GM23338 (cell line): ENCODE results near the gene BRD7. TPM values are rescaled to one million over a fixed set of nuclear protein-coding genes. Genes with fewer than 3 reads are reported as not detected.

Experiments
- ATAC-seq: fragments of 200-7000 bp; cut with Tn5 transposase; 3 replicates; pipeline ENCODE4 v1.9.1; 2020
- DNase-seq: peaks from one replicate; pipeline ENCODE4 v3.0.0-alpha.2; 2015; ENCODE audit warnings: low spot score
- H2AFZ ChIP-seq: fragments of 200-600 bp; sonication (generic); 2 replicates; pipeline ENCODE4 v1.8.0; 2016; ENCODE audit warnings: antibody characterized with exemption, mild to moderate bottlenecking, moderate library complexity
- H3F3A ChIP-seq: fragments of 200-600 bp; sonication (generic); replicated peaks from 2 replicates; pipeline ENCODE4 v1.8.0; 2017; ENCODE audit warnings: antibody characterized with exemption, mixed run types, low read depth
- H3K27ac ChIP-seq: fragments of 200-600 bp; sonication (generic); 2 replicates; pipeline ENCODE4 v1.6.1; 2016; ENCODE audit warnings: low read depth
- H3K27me3 ChIP-seq: fragments of 200-600 bp; sonication (generic); 2 replicates; pipeline ENCODE4 v1.8.0; 2016; ENCODE audit warnings: mild to moderate bottlenecking, mixed run types, moderate library complexity; ENCODE audit not compliant: insufficient read depth
- H3K36me3 ChIP-seq: fragments of 200-600 bp; sonication (generic); 2 replicates; pipeline ENCODE4 v1.8.0; 2016; ENCODE audit warnings: mild to moderate bottlenecking; ENCODE audit not compliant: insufficient read depth
- H3K4me1 ChIP-seq: fragments of 200-600 bp; sonication (generic); 2 replicates; pipeline ENCODE4 v1.8.0; 2016; ENCODE audit warnings: mild to moderate bottlenecking, moderate library complexity; ENCODE audit not compliant: insufficient read depth
- H3K4me2 ChIP-seq: fragments of 200-600 bp; sonication (generic); 2 replicates; pipeline ENCODE4 v1.7.1; 2017; ENCODE audit warnings: mixed run types
- H3K4me3 ChIP-seq: fragments of 200-600 bp; sonication (generic); 2 replicates; pipeline ENCODE4 v1.6.1; 2016; ENCODE audit warnings: mixed run types
- H3K79me2 ChIP-seq: fragments of 200-600 bp; sonication (generic); replicated peaks from 2 replicates; pipeline ENCODE4 v1.8.0; 2017; ENCODE audit warnings: mild to moderate bottlenecking; ENCODE audit not compliant: insufficient read depth
- H3K9me2 ChIP-seq: fragments of 200-600 bp; sonication (generic); 2 replicates; pipeline ENCODE4 v1.8.0; 2017; ENCODE audit not compliant: insufficient read depth
- H4K20me1 ChIP-seq: fragments of 200-600 bp; sonication (generic); replicated peaks from 2 replicates; pipeline ENCODE4 v1.8.0; 2017; ENCODE audit warnings: mild to moderate bottlenecking; ENCODE audit not compliant: insufficient read depth
- H3K27ac Mint-ChIP-seq: 2 replicates; pipeline ENCODE4 v1.8.0; 2020; ENCODE audit warnings: inconsistent platforms, mild to moderate bottlenecking, moderate library complexity, mixed read lengths
- H3K27me3 Mint-ChIP-seq: 3 replicates; pipeline ENCODE4 v1.8.0; 2022; ENCODE audit warnings: low read depth, mild to moderate bottlenecking, moderate library complexity, mixed read lengths, inconsistent platforms; ENCODE audit not compliant: insufficient read depth, poor library complexity
- H3K36me3 Mint-ChIP-seq: 3 replicates; pipeline ENCODE4 v1.8.0; 2021; ENCODE audit warnings: low read depth, mild to moderate bottlenecking, inconsistent platforms, moderate library complexity, mixed read lengths
- H3K4me1 Mint-ChIP-seq: 3 replicates; pipeline ENCODE4 v1.8.0; 2020; ENCODE audit warnings: mild to moderate bottlenecking, inconsistent platforms, mixed read lengths
- H3K4me3 Mint-ChIP-seq: 3 replicates; pipeline ENCODE4 v1.8.0; 2021; ENCODE audit warnings: moderate library complexity, mild to moderate bottlenecking, inconsistent platforms, mixed read lengths
- H3K9me3 Mint-ChIP-seq: 3 replicates; pipeline ENCODE4 v1.8.0; 2020; ENCODE audit warnings: moderate library complexity, mild to moderate bottlenecking, inconsistent platforms, mixed read lengths
- CREB1 ChIP-seq: fragments of 250-450 bp; sonication (Bioruptor Pico); IDR thresholded peaks from 2 replicates; pipeline ENCODE4 v1.5.0; 2020; ENCODE audit warnings: low read depth, mild to moderate bottlenecking, moderate library complexity
- ETS1 ChIP-seq: IDR thresholded peaks from 2 replicates; pipeline ENCODE4 v1.6.1; 2016; ENCODE audit warnings: antibody characterized with exemption
- EZH2 ChIP-seq: fragments of 200-600 bp; sonication (generic); IDR thresholded peaks from one replicate; pipeline ENCODE4 v1.8.0; 2017; ENCODE audit warnings: antibody characterized with exemption, mild to moderate bottlenecking, low read depth; ENCODE audit not compliant: unreplicated experiment
- EZH2phosphoT487 ChIP-seq: fragments of 200-600 bp; sonication (generic); IDR thresholded peaks from one replicate; pipeline ENCODE4 v1.8.1; 2018; ENCODE audit warnings: antibody characterized with exemption; ENCODE audit not compliant: unreplicated experiment
- JUNB ChIP-seq: IDR thresholded peaks from one replicate; pipeline ENCODE4 v1.6.1; 2016; ENCODE audit warnings: antibody characterized with exemption; ENCODE audit not compliant: unreplicated experiment
- NANOG ChIP-seq: IDR thresholded peaks from 2 replicates; pipeline ENCODE4 v1.6.1; 2016; ENCODE audit warnings: antibody characterized with exemption, borderline replicate concordance
- POLR2AphosphoS5 ChIP-seq: IDR thresholded peaks from 2 replicates; pipeline ENCODE4 v1.6.1; 2016; ENCODE audit warnings: antibody characterized with exemption, low read depth
- REST ChIP-seq: IDR thresholded peaks from one replicate; pipeline ENCODE4 v1.6.1; 2018; ENCODE audit warnings: antibody characterized with exemption; ENCODE audit not compliant: unreplicated experiment
- STAT1 ChIP-seq: IDR thresholded peaks from one replicate; pipeline ENCODE4 v1.6.1; 2016; ENCODE audit warnings: antibody characterized with exemption; ENCODE audit not compliant: unreplicated experiment
- ZNF114 ChIP-seq: fragments of 250-450 bp; sonication (Bioruptor Pico); IDR thresholded peaks from 2 replicates; pipeline ENCODE4 v1.5.0; 2020; ENCODE audit warnings: mild to moderate bottlenecking, moderate library complexity
- ZNF331 ChIP-seq: fragments of 250-450 bp; sonication (Bioruptor Pico); IDR thresholded peaks from 2 replicates; pipeline ENCODE4 v1.5.0; 2020; ENCODE audit warnings: low read depth, mild to moderate bottlenecking, moderate library complexity
- ZNF462 ChIP-seq: fragments of 250-450 bp; sonication (Bioruptor Pico); IDR thresholded peaks from 2 replicates; pipeline ENCODE4 v1.5.0; 2020; ENCODE audit warnings: mild to moderate bottlenecking, moderate library complexity
- polyA plus RNA-seq: library from polyadenylated mRNA; unstranded; fragments of >200 nt; fragmentation: Nextera tagmentation; extraction: Ambion mirVana; gene quantifications from 2 replicates; pipeline ENCODE4 v1.2.1, GENCODE V29; 2016
- total RNA-seq: library from RNA; depleted of rRNA; stranded (reverse); fragments of >200 nt; shearing (Covaris generic); gene quantifications from 2 replicates; pipeline ENCODE4 v1.2.3, GENCODE V29; 2014
- TF ChIP-seq, protein P1 (sequence below), 2 experiments: fragments of 200-600 bp in 1 of 2; sonication (generic) in 1 of 2; conservative IDR thresholded peaks; 2 replicates each; pipeline versions ENCODE4 v1.5.1 to v1.6.1; 2016 to 2017; ENCODE audit warnings: antibody characterized with exemption in 2 of 2, low read depth in 2 of 2, mild to moderate bottlenecking in 2 of 2, moderate library complexity in 1 of 2

The BRD7 gene
- total and polyA plus RNA-seq, 2 experiments from 2014 or later, result 93.0 to 149 TPM

DNA sequence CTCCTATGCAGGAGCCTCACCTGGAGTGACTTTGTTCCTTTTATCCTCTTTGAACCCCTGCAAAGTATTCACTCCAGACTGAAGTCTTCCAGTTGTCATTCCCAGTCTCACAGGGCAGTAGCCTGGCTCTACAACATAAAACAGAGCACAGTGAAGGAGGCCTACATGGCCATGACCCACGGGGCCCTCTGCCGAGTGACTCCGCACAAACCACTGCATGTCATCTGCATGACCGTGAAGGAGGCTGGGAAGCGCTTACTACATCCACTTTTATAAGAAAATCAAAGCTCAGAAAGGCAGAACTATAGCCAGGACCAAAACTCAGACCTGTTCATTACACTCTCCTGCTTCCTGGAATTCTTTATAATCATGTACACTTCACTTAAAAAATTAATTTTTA lies 42.5 kb downstream of the BRD7 start:
- ATAC-seq (no peak), DNase-seq (no peak)
- H3K4me2 ChIP-seq, result no peak overlapping the region
- Mint-ChIP-seq H3K36me3 (peaks cover 56% of the 10 kb centered on the region), H3K27me3 (peaks cover 2% of the 10 kb centered on the region), H3K4me1 (no peaks in the 10 kb centered on the region), H3K9me3 (no peaks in the 10 kb centered on the region), H3K27ac (peak overlapping the region; percentile 43; the same call in 1 of the 2 replicates), H3K4me3 (no peak overlapping the region)
- no peaks in the 10 kb centered on the region for H3F3A ChIP-seq
- peaks cover 8% of the 10 kb centered on the region; the same call in 1 of the 2 replicates for H3K36me3 ChIP-seq
- TF ChIP-seq ZNF462 (CRISPR knock-in tag) (no peak), JUNB (no peak), NANOG (no peak), POLR2AphosphoS5 (no peak), EZH2 (no peak), ZNF114 (no peak), STAT1 (no peak), EZH2phosphoT487 (no peak), CREB1 (CRISPR knock-in tag) (no peak), ZNF331 (CRISPR knock-in tag) (no peak), REST (no peak), ETS1 (no peak)
- TF ChIP-seq, protein P1, sequence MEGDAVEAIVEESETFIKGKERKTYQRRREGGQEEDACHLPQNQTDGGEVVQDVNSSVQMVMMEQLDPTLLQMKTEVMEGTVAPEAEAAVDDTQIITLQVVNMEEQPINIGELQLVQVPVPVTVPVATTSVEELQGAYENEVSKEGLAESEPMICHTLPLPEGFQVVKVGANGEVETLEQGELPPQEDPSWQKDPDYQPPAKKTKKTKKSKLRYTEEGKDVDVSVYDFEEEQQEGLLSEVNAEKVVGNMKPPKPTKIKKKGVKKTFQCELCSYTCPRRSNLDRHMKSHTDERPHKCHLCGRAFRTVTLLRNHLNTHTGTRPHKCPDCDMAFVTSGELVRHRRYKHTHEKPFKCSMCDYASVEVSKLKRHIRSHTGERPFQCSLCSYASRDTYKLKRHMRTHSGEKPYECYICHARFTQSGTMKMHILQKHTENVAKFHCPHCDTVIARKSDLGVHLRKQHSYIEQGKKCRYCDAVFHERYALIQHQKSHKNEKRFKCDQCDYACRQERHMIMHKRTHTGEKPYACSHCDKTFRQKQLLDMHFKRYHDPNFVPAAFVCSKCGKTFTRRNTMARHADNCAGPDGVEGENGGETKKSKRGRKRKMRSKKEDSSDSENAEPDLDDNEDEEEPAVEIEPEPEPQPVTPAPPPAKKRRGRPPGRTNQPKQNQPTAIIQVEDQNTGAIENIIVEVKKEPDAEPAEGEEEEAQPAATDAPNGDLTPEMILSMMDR (conservative IDR thresholded peaks at IDR 0.05; ENCODE audit: low read depth in 2 of 2), result no peak
- peaks cover 1% of the 10 kb centered on the region; the same call in 1 of the 2 replicates for H4K20me1 ChIP-seq
- H2AFZ ChIP-seq, result no peak overlapping the region
- no peaks in the 10 kb centered on the region for H3K79me2 ChIP-seq
- no peaks in the 10 kb centered on the region for H3K9me2 ChIP-seq
- no peak overlapping the region for H3K27ac ChIP-seq
- H3K4me3 ChIP-seq, result no peak overlapping the region
- H3K27me3 ChIP-seq, result no peaks in the 10 kb centered on the region
- H3K4me1 ChIP-seq, result no peaks in the 10 kb centered on the region
